ENCODE results near the gene CARD8.

DNA sequence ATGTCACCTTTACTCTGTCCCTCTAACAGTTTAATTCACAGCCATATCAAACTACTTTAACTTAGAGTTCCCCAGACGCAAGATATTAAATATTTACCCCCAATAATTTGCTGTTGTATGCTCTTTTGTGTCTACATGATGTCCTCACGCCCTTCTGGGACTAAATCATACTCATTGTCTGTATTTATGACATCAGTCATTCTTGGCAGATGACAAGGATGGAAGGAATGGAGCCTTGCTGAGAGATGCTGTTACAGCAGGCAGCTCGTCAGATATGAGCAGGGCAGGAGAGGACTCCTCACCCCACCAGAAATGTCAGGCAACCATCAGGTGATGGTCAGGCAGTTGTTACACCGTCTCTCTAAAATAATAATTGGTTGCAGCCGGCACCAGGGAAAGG lies 41.8 kb downstream of the CARD8 start:
- TF ChIP-seq GATA2 (IDR thresholded peaks at IDR 0.05; ENCODE audit: low read depth, low read length) (no peak), GATA3 (IDR thresholded peaks at IDR 0.05; ENCODE audit: low read depth, low read length) (no peak)

Data from SH-SY5Y (cell line).